Esophagus squamous epithelium (tissue), 4 donors: Measurements from ENCODE around the gene ZBTB24.

ENCODE experiments used
- CTCF ChIP-seq, 6 experiments: fragments of 450-650 bp in 4 of 6; fragments of 200-600 bp in 2 of 6; sonication (generic) in 2 of 6; IDR thresholded peaks; one replicate each; pipeline ENCODE4 v1.5.1; 2016 to 2019; ENCODE audit warnings: antibody characterized with exemption in 6 of 6, mild to moderate bottlenecking in 4 of 6, moderate library complexity in 4 of 6
- POLR2A ChIP-seq, 4 donors: fragments of 450-650 bp; IDR thresholded peaks; one replicate each; pipeline ENCODE4 v1.6.1; 2017; ENCODE audit warnings: antibody characterized with exemption in 4 of 4, mild to moderate bottlenecking in 4 of 4, moderate library complexity in 3 of 4

GRCh38 chr6:109445382-109445781, 37.6 kb downstream of the ZBTB24 start:
- TF ChIP-seq CTCF (IDR thresholded peaks at IDR 0.05), result no peak
- TF ChIP-seq POLR2A (IDR thresholded peaks at IDR 0.05), result no peak
